Stimulated activated CD8-positive, alpha-beta memory T cell treated with anti-CD3 and anti-CD28 coated beads, Interleukin-12 subunit alpha, Interleukin-12 subunit beta, amount 100 ng/mL, for 24 hours (primary cell): Measurements from ENCODE around the gene TMEM92.
"Not testable (repeated sequence)": the region's sequence is repeated elsewhere in the genome, so short reads cannot be mapped to it uniquely, and the experiment has no call there.

Experiments used
- DNase-seq: peaks from one replicate; pipeline ENCODE4 v3.0.0-alpha.2; 2020; ENCODE audit errors: extremely low read depth

The TMEM92 gene

GRCh38 chr17:50262001-50262794 lies 12.1 kb upstream of the TMEM92 start:
- DNase-seq: no peak

- no peak for DNase-seq
These were observed 10.7 kb upstream of the TMEM92 start for GRCh38 chr17:50263331-50264262.

GRCh38 chr17:50264263-50265113 lies 9.8 kb upstream of the TMEM92 start:
- DNase-seq: no peak

- DNase-seq: no peak
These were observed 9.1 kb upstream of the TMEM92 start for GRCh38 chr17:50265212-50265611.

GRCh38 chr17:50265690-50266315 lies 8.5 kb upstream of the TMEM92 start:
- no peak for DNase-seq

GRCh38 chr17:50266384-50267073 lies 7.7 kb upstream of the TMEM92 start:
- no peak for DNase-seq

GRCh38 chr17:50267074-50267841 lies 7.0 kb upstream of the TMEM92 start:
- DNase-seq: no peak

- no peak for DNase-seq
These were observed 6.2 kb upstream of the TMEM92 start for GRCh38 chr17:50268026-50268425.

- DNase-seq: no peak
These were observed 5.5 kb upstream of the TMEM92 start for GRCh38 chr17:50268743-50269275.

- peak; percentile 23 for DNase-seq
These were observed 4.5 kb upstream of the TMEM92 start for GRCh38 chr17:50269477-50270434.

- no peak for DNase-seq
These were observed 3.6 kb upstream of the TMEM92 start for GRCh38 chr17:50270435-50271362.

GRCh38 chr17:50271363-50271750 lies 2.9 kb upstream of the TMEM92 start:
- not testable (repeated sequence) for DNase-seq

GRCh38 chr17:50272246-50272645 lies 2.0 kb upstream of the TMEM92 start:
- no peak for DNase-seq

- peak; percentile 7 for DNase-seq
These were observed 1.3 kb upstream of the TMEM92 start for GRCh38 chr17:50272711-50273653.

GRCh38 chr17:50273654-50274040 lies 619 bp upstream of the TMEM92 start:
- no peak for DNase-seq

- no peak for DNase-seq
These were observed 593 bp downstream of the TMEM92 start for GRCh38 chr17:50274897-50275221.
